Measurements from ENCODE around the gene KRT40.
A peak's percentile ranks its signal among the peaks of the same experiment; 100 is the strongest.
"Not testable (repeated sequence)": the region's sequence is repeated elsewhere in the genome, so short reads cannot be mapped to it uniquely, and the experiment has no call there.

KRT40 gene

GRCh38 chr17:40984226-40984625, at the start of gene KRT40:
KRT40 (minus strand) TSS chr17:40984326; CDS start chr17:40984273, 53 bp downstream.
- no peak for DNase-seq (ENCODE audit: low spot score)

GRCh38 chr17:41029633-41030245, 45.6 kb upstream of the KRT40 start, which contains the start of gene KRTAP1-4:
KRTAP1-4 (minus strand) TSS chr17:41030195; CDS start chr17:41030078, 117 bp downstream.
- no peak for DNase-seq (ENCODE audit: low spot score)

DNA sequence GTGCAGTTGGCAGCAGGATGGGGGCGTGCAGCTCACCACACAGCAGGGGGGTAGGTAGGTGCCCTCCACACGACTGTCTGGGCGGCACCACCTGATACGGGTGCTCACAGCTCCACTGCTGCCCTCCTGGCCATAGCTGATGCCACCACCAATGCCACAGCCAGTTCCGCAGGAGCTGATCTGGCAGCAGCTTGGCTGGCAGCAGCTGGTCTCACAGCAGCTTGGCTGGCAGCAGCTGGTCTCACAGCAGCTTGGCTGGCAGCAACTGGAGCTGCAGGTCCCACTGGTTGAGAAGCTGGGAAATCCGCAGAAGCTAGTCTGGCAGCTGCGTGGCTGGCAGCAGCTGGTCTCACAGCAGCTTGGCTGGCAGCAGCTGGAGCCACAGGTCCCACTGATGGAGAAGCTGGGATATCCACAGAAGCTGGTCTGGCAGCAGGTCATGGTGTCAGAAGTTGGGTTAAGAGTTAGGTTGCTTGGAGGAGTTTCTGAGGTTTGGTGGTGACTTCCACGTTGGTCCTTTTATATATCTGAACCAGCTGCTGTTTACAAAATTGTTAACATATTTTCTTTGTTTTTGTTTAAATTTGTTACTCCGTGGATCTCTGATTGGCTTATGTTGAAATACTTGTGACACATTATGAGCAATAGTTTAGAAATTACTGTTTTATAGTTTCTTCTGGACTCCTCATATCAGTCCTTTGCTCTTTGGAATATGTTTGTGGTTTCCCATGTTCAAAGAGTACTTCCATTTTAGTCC, 42.8 kb upstream of the KRT40 start, which contains the start of gene KRTAP1-5:
Gene KRTAP1-5, minus strand, starts transcription at position 494 of the 757 bp plus-strand sequence. Its CDS starts 53 bp downstream, at position 441.
- DNase-seq (ENCODE audit: low spot score), result no peak

- no peak for DNase-seq (ENCODE audit: low spot score)
Measured at GRCh38 chr17:41024697-41025096, 40.6 kb upstream of the KRT40 start.

GRCh38 chr17:41020336-41020735, 36.2 kb upstream of the KRT40 start:
- DNase-seq (ENCODE audit: low spot score), result no peak

GRCh38 chr17:41019415-41019814, 35.3 kb upstream of the KRT40 start:
- no peak for DNase-seq (ENCODE audit: low spot score)

DNA sequence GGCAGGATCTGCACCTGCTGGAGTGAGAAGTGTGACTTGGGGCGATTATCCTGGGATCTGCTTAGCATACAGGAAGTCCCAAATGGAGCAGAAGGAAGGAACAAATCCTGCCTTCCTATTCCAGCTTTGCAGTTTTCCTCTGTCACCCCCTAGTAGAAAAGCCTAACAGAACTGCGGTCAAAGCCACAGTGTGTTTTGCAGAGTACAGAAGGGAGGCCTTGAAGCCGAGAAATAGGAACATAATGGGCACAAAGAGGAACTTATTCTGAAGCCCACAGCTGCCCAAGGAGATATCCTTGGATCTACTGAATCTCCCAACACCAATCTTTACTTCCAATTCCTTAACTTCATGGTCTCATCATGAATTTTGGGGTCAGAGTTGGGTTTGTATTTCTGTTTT, 34.4 kb upstream of the KRT40 start:
- no peak for DNase-seq (ENCODE audit: low spot score)

DNA sequence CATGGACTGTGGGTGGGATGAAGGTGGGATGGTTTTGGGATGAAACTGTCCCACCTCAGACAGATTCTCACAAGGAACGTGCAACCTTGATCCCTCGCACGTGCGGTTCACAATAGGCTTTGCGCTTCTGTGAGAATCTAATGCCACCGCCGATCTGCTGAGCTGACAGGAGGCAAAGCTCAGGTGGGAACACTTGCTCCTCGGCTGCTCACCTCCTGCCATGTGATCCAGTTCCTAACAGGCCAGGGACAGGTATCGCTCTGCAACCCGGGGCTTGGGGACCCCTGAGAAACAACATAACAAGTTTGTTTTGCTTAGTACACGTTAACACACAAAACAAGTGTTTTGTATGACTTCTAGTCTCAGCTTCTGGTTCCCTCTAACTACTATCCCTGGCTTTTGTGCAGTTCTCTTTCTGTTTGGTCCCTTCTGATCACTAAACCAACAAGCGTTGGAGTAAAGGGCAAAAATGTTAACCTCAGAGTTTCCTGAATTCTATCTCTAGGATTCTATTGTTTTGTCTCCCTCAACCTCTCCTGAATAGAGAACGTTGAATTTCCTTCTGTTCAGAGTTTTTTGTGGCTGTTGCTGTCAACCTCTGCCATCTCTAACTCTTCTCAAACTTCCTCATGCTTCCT, 32.6 kb upstream of the KRT40 start:
- no peak for DNase-seq (ENCODE audit: low spot score)

DNA sequence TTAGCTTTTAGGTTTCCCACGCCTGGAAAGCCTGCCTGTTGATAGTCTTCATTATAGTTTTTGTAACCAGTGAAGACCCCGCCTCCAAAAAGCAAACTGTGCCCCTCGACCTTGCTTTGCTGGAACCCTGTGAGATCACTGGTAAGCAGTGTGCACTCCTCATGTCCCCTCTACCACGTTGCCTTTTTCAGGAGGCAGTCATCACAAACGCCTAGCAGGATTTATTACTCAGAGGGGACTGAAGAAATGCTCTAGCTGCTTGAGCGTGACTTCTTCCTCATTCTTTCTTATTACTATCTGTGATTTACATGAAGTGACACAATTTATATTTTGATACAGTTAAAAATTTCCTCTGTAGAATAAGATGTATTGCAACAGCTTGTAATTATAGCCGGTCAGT, 31.3 kb upstream of the KRT40 start:
- DNase-seq (ENCODE audit: low spot score), result no peak

GRCh38 chr17:41013606-41014005, 29.5 kb upstream of the KRT40 start:
- no peak for DNase-seq (ENCODE audit: low spot score)

DNA sequence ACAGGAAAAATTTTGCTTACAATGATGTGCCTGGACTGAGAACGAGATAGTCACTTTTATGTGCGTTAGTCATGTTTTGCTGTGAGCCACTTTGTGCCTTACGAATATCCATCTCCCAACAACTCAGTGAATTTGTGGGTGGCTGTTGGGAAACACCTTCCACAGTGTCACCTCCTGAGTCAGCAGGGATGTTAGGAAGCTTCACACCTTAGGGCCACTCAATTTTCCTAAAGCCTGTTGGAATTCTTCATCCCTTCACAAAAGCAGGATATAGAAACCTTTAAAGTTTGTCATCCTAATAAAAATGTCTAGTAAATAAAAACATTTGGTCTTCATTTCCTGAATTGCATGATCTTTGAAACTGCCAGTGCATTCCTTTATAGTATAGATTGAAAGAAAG, 29.1 kb upstream of the KRT40 start:
- peak; percentile 44 for DNase-seq (ENCODE audit: low spot score)

GRCh38 chr17:41012326-41013120, 28.4 kb upstream of the KRT40 start:
- DNase-seq (ENCODE audit: low spot score), result no peak

GRCh38 chr17:41010441-41010840, 26.3 kb upstream of the KRT40 start:
- DNase-seq (ENCODE audit: low spot score), result no peak

DNA sequence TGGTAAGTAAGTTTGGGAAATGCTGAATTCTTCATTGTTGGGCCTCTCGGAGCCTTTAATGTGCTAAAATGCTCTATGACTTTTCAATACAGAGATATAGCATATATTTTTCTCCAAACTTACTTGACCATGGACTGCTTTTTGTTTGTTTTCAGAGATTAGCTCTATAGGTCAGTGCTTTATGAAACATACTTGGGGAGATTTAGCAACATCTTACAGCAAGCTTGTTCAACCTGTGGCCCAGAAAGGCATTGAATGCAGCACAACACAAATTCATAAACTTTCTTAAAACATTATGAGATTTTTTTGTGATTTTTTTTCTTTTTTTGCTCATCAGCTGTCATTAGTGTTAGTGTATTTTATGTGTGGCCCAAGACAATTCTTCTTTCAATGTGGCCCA, 25.8 kb upstream of the KRT40 start:
- no peak for DNase-seq (ENCODE audit: low spot score)

GRCh38 chr17:41009301-41009760, 25.2 kb upstream of the KRT40 start:
- DNase-seq (ENCODE audit: low spot score), result peak; percentile 89

GRCh38 chr17:41008811-41009210, 24.7 kb upstream of the KRT40 start, which contains the start of gene KRTAP3-1:
KRTAP3-1 (minus strand) TSS chr17:41009128; CDS start chr17:41009074, 54 bp downstream.
- peak; percentile 85 for DNase-seq (ENCODE audit: low spot score)

DNA sequence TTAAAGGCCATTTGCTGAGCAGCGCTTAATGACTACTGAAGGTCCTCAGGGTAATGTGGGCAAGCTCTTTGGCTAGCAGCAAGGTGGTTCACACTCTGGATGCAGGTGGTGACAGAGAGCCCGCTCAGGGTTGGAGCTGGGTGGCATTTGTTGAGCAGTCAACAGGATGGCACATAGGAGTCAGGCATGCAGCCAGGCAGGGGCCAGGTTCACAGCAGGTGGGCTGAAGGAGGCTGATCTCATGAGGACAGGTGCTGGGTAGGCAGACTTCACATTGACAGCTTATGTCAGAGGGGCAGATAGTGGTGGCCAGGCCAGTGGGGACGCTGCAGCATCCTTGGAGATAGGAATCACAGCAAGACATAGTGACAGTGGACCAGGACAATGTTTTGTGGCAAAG, 20.3 kb upstream of the KRT40 start:
- DNase-seq (ENCODE audit: low spot score), result no peak

GRCh38 chr17:41003926-41004325, 19.8 kb upstream of the KRT40 start:
- DNase-seq (ENCODE audit: low spot score), result no peak

GRCh38 chr17:41002814-41003213, 18.7 kb upstream of the KRT40 start:
- DNase-seq (ENCODE audit: low spot score), result no peak

GRCh38 chr17:41001795-41002194, 17.7 kb upstream of the KRT40 start:
- no peak for DNase-seq (ENCODE audit: low spot score)

GRCh38 chr17:40999563-40999962, 15.4 kb upstream of the KRT40 start, which contains the start of gene KRTAP3-2:
KRTAP3-2 (minus strand) TSS chr17:40999906; CDS start chr17:40999853, 53 bp downstream.
- DNase-seq (ENCODE audit: low spot score), result not testable (repeated sequence)

- DNase-seq (ENCODE audit: low spot score), result no peak
Measured at GRCh38 chr17:40997361-40997760, 13.2 kb upstream of the KRT40 start.
